Kidney (tissue), 14 donors: ENCODE measurements around the gene SUCNR1. TPM values are rescaled to one million over a fixed set of nuclear protein-coding genes. Genes with fewer than 3 reads are reported as not detected.

ENCODE experiments used
- DNase-seq, 5 donors: peaks; one replicate each; pipeline ENCODE4 v3.0.0-alpha.2; 2013 to 2020
- FAIRE-seq: peaks from 2 replicates; lab custom pipeline; 2012; peaks lifted over from hg19 to GRCh38; lab: Jason Lieb, UNC
- H3K27ac ChIP-seq, 2 donors: one replicate each; pipeline ENCODE4 v1.7.0; 2013; ENCODE audit warnings: low read depth in 2 of 2, low read length in 2 of 2, inconsistent platforms in 1 of 2
- H3K27me3 ChIP-seq: one replicate; pipeline ENCODE4 v1.7.1; 2013; ENCODE audit warnings: low read length, inconsistent platforms; ENCODE audit not compliant: control insufficient read depth, insufficient read depth
- H3K36me3 ChIP-seq, 3 donors: one replicate each; pipeline versions ENCODE4 v1.7.0 to v1.7.1; 2013; ENCODE audit warnings: low read length in 3 of 3, control low read depth in 1 of 3, inconsistent platforms in 1 of 3; ENCODE audit not compliant: insufficient read depth in 3 of 3, control insufficient read depth in 2 of 3
- H3K4me1 ChIP-seq, 3 donors: one replicate each; pipeline versions ENCODE4 v1.7.0 to v1.7.1; 2013; ENCODE audit warnings: low read length in 3 of 3, inconsistent platforms in 1 of 3, low read depth in 1 of 3; ENCODE audit not compliant: control insufficient read depth in 2 of 3, insufficient read depth in 2 of 3
- H3K4me3 ChIP-seq, 3 donors: one replicate each; pipeline versions ENCODE4 v1.7.0 to v1.8.1; 2013; ENCODE audit warnings: low read length in 3 of 3, control low read depth in 1 of 3, inconsistent platforms in 1 of 3
- H3K9ac ChIP-seq, 3 donors: one replicate each; pipeline versions ENCODE4 v1.7.0 to v1.7.1; 2013; ENCODE audit warnings: low read length in 3 of 3, control low read depth in 1 of 3, inconsistent platforms in 1 of 3
- H3K9me3 ChIP-seq, 3 donors: one replicate each; pipeline versions ENCODE4 v1.7.0 to v1.7.1; 2013; ENCODE audit warnings: low read length in 3 of 3, control low read depth in 1 of 3, inconsistent platforms in 1 of 3; ENCODE audit not compliant: control insufficient read depth in 2 of 3, insufficient read depth in 1 of 3
- CTCF ChIP-seq: IDR thresholded peaks from 3 replicates; pipeline ENCODE4 v1.5.1; 2012; ENCODE audit warnings: mild to moderate bottlenecking, moderate library complexity, borderline replicate concordance; ENCODE audit not compliant: insufficient read depth; ENCODE audit errors: extremely low read depth
- intact Hi-C: fragments of 100-400 bp; cut with DNase I; formaldehyde crosslinking; loops from one replicate; pipeline ENCODE4 v1.11.1; 2022
- polyA plus RNA-seq: library from polyadenylated mRNA; stranded (reverse); fragments of 350-450 nt; fragmentation: Illumina TruSeq; extraction: RNeasy Lipid Tissue Mini Kit (QIAGEN cat#74804); gene quantifications from one replicate; pipeline ENCODE4 v1.2.3, GENCODE V29; 2014; ENCODE audit warnings: low read depth, low replicate concordance; ENCODE audit not compliant: insufficient read depth
- total RNA-seq: library from RNA; stranded (reverse); fragmentation: NEBNext Ultra II Directional; extraction: Animal tissue kit (Norgen Biotek cat#: 25700); gene quantifications from one replicate; pipeline ENCODE4 v1.2.1, GENCODE V29; 2021
- donor health status: control.
- donor health status: control.
- donor health status: control.
- donor health status: control.
- donor health status: control.
- donor health status: DM: yes; HTN: yes; CAD: no.
- donor health status: Normal renal cell carcinoma (clear cell type).

Gene SUCNR1
- total and polyA plus RNA-seq, 2 donors from 2014 or later = 7.3 to 16.3 TPM

- FAIRE-seq (no peak), DNase-seq (no peak)
- Histone ChIP-seq H3K9me3 (no peaks in the 10 kb centered on the region), H3K4me1 (peaks cover 0 to 8% (median 3%) of the 10 kb centered on the region in 3 donors), H3K9ac (no peak overlapping the region), H3K36me3 (no peaks in the 10 kb centered on the region), H3K27me3 (no peaks in the 10 kb centered on the region), H3K27ac (no peak overlapping the region), H3K4me3 (no peak overlapping the region)
- no peak for TF ChIP-seq CTCF
- intact Hi-C loops = no loop called here
Measured at GRCh38 chr3:151856641-151857040, 16.8 kb upstream of the SUCNR1 start.

- no peak for TF ChIP-seq CTCF
- intact Hi-C loops = no loop called here
- Histone ChIP-seq H3K27me3 (no peaks in the 10 kb centered on the region), H3K4me3 (no peak overlapping the region), H3K9ac (no peak overlapping the region), H3K9me3 (no peaks in the 10 kb centered on the region), H3K4me1 (peaks cover 0 to 8% (median 3%) of the 10 kb centered on the region in 3 donors), H3K27ac (peak overlapping the region; percentile 35 to 52), H3K36me3 (no peaks in the 10 kb centered on the region)
- FAIRE-seq (peak; percentile 88), DNase-seq (no peak)
Measured at GRCh38 chr3:151859233-151859673, 14.2 kb upstream of the SUCNR1 start.

GRCh38 chr3:151859905-151860304 lies 13.5 kb upstream of the SUCNR1 start:
- Histone ChIP-seq H3K36me3 (no peaks in the 10 kb centered on the region), H3K9me3 (no peaks in the 10 kb centered on the region), H3K4me1 (peaks cover 0 to 8% (median 3%) of the 10 kb centered on the region in 3 donors), H3K4me3 (no peak overlapping the region), H3K9ac (no peak overlapping the region), H3K27ac (peak overlapping the region; percentile 26 to 28), H3K27me3 (no peaks in the 10 kb centered on the region)
- FAIRE-seq (peak; percentile 25), DNase-seq (peak in 1 of 5 donors; percentile 37)
- intact Hi-C loops = no loop called here
- TF ChIP-seq CTCF = no peak

- Histone ChIP-seq H3K4me1 (peaks cover 0 to 8% (median 3%) of the 10 kb centered on the region in 3 donors), H3K27ac (no peak overlapping the region), H3K4me3 (no peak overlapping the region), H3K36me3 (no peaks in the 10 kb centered on the region), H3K27me3 (no peaks in the 10 kb centered on the region), H3K9ac (no peak overlapping the region), H3K9me3 (no peaks in the 10 kb centered on the region)
- DNase-seq (no peak), FAIRE-seq (no peak)
- intact Hi-C loops = no loop called here
- no peak for TF ChIP-seq CTCF
Measured at GRCh38 chr3:151863611-151864010, 9.8 kb upstream of the SUCNR1 start.
